Stimulated activated CD8-positive, alpha-beta memory T cell treated with anti-CD3 and anti-CD28 coated beads, Interleukin-4, amount 100 ng/mL, for 48 hours (primary cell): ENCODE measurements around the gene RUNX2.

ENCODE experiments used
- DNase-seq: peaks from one replicate; pipeline ENCODE4 v3.0.0-alpha.2; 2020

The RUNX2 gene

DNA sequence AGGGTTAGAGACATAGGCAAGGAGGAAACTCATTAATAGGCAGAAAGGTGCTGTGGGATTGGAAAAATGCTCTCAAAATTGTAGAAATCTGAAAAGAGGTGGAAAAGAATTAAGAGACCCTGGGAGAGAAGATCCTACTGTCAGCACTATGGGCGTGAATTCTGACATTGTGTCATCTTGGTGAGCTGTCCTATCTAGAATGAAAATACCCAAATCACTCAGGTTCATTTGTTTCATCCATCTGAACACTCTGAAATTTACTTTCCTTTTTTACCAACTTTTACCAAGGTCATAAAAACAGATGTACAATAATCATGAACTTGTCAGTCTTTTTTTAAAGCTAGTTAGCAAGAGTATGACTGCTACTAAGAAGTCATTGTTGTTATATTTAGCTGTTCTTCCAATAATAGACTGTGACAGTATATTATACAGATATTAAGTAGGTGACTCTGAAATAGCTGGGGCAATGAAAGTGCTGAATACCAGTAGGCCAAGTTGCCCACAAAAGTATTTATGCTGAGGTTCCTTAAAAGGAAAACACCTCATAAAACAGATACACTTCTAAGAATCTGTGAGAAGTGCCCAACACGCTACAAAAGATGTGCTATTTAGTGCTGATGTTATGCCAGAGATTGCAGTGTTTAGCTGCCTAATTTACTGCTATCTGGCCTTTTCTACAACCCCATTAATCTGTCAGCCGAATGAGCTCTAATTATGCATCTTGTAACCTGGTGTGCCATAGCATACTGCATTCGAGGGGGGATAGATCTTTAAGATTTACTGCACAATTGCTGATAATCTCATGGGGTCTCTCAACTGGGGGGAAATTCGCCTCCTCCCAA is 267.1 kb downstream of the RUNX2 start:
- DNase-seq = no peak

DNA sequence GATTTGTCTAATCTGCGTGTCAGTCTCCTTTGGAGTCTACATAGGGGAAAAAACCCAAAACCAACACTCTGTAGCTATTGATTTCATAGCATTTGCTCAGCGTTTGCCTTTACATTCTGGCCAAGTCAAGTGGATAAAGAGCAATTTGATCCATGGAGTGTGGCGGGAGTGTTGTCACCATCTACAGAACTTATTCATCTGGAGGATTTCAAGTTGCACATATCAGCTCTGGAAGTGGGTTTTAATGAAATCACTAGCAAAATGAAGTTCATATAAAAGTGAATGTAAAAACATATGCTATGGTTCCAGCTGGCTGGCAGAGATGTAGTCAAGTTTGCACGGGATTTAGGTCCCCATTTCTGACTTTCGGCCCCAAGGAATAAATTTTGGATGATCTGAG is 269.3 kb downstream of the RUNX2 start:
- no peak for DNase-seq

- no peak for DNase-seq
These were observed 270.9 kb downstream of the RUNX2 start for GRCh38 chr6:45599053-45599452.

DNA sequence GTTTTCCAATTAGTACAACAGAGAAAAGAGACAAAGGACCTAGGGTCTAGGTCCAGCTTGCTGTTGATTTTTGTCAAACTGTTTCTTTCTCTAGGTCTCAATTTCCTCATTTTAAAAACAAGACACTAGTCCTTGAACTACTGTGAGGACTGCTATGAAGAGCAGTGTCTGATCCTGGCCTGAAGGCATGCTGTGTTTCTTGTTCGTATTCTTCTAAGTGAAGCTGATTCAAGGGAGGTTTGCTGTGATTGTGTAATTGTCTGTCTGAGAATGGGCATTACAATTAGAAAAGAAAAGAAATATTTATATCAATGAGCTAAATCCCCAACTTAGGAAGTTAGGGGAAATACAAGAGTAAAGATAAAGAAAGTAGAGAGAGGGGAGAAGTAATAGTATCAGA is 277.8 kb downstream of the RUNX2 start:
- no peak for DNase-seq

GRCh38 chr6:45606831-45607400 is 278.8 kb downstream of the RUNX2 start:
- DNase-seq = no peak

DNA sequence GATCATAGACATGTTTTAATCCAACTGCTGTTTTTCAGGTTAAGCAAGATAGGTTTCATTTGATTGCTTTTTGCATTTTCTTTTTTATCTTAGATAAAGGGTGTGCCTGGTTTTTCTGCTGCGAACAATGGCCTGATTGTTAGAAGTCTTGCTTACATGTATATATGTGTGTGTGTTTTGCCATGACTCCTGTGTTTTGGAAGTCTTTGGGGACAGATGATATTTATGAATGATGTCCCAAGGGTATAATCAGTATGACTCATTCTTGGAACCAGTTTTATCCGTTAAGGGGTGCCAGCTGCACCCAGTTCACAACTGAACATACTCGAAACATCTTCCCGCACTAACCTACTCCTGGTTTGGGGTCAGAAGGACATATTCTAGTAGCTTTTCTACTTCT is 279.7 kb downstream of the RUNX2 start:
- DNase-seq = no peak

GRCh38 chr6:45608252-45608913 is 280.3 kb downstream of the RUNX2 start:
- DNase-seq = no peak

DNA sequence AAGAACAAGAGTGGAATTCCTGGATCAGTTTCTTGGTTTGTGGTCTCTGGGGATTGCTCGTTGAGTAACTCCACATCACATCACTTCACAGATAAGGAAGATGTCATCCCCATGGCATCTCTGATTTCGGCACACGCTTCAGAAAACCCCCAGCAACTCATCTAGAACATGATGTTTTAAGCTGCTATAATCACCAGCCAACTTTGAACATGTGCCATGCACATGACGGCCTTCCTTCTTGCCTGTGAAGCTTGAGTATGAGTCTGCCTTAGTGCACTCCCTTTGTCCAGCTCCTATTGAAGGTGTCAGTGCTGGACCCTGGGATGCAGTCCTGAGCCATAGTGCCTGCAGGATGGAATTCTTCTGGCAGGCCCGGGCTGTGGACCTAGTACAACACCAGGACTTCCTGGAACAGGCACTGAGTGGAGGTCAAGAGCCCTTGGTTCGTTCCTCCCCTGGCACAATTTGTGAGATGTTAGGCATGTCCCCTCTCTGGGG is 281.1 kb downstream of the RUNX2 start:
- DNase-seq = no peak

GRCh38 chr6:45610374-45610773 is 282.2 kb downstream of the RUNX2 start:
- no peak for DNase-seq

GRCh38 chr6:45610832-45611231 is 282.7 kb downstream of the RUNX2 start:
- no peak for DNase-seq

DNA sequence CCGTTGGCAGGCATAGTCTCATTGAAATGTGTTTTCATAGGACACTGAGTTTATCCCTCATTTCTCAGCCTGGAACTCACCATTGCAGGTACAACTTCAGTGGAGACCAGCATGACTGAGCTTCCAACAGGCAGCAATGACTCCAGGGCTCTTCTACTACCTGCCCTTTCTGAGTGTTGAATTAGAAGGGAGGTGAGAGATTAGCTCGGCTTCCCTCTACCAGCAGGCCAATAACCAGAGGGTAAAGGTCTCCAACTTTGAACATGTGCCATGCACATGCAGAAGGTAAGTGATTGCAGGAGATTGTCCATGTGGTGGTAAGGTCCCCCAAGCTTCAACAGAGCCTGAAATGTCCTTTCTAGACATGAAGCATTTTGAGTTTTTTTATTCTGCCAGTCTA is 283.4 kb downstream of the RUNX2 start:
- no peak for DNase-seq

- DNase-seq = no peak
These were observed 285.5 kb downstream of the RUNX2 start for GRCh38 chr6:45613656-45614055.

- no peak for DNase-seq
These were observed 286.6 kb downstream of the RUNX2 start for GRCh38 chr6:45614488-45615285.

GRCh38 chr6:45616209-45616608 is 288.1 kb downstream of the RUNX2 start:
- no peak for DNase-seq

DNA sequence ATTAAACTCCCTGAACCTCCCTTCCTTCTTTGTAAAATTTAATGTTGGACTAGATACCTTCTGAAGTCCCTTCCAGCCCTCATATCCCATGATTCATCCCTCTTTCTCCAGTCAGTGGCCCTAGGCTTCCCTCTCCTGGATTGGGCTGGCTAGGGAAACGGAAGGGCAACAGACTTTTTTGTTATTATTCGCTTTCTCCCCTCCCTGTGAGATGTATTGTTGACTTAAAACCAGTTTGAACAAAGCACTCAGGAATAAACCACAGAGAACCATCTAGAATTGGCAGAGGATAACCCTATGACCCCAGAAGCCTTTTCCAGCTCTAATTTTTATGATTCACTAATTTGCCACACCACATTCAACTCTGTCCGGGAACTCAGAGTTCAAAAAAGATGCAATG is 289.3 kb downstream of the RUNX2 start:
- no peak for DNase-seq

DNA sequence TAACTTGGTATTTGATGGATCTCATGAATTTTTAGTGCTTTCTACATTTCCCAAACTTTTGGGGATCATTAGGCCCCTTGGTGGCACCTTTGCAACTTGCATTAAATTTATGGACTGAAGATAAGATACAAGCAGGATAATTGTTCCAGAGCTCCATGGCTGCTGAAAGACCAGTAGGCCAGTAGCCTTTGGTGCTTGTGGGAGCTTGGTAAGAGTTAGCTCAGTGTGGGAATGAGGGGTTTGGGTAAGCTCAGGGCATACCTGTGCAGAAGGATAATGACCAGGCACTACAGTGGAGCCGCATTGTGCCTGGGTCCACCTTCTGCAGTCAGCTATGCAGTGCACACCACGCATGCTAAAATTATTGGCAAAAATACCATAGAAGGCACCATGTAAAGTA is 290.1 kb downstream of the RUNX2 start:
- no peak for DNase-seq

DNA sequence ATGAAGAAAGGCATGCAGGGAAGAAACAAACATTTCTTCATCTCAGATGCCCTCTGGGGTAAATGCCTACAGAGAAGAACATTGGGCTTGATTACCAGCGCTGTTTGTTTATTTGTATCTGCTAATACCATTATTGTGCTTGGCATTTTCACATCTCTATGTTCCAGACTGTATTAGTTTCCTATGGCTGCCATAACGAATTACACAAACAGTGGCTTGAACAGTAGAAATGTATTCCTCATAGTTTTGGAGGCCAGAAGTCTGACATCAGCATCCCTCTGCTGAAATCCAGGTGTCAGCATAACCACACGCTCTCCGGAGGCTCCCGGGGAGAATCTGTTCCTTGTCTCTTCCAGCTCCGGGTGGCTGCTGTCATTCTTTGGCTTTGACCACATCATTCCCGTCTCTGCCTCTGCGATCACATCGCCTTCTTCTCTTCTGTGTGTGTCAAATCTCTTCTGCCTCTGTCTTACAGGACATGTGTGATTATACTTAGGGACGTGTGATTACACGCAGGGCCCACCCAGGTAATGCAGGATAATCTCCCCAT is 291.2 kb downstream of the RUNX2 start:
- no peak for DNase-seq

DNA sequence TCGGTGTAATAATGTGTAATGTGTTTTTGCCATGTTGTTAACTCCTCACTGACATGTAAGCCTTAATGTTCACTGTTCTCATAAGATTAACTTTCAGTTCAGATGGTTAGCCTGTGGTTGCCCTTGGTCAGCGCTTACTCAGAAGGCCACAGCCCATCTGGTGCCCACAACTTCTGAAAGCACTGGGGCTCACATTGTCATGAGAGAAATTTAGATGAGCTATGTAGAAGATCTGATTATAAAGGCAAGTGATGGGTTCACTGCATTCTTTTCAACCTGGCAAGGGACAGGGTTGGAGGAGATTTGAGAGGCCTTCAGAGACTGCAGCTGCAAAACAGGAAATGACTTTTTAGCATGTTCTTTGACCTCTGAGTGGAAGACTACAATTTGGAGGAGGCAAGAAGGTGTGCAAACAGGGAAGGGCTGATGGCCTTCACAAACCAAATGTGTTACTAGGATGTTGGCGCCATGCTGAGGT is 291.9 kb downstream of the RUNX2 start:
- peak; percentile 53 for DNase-seq

DNA sequence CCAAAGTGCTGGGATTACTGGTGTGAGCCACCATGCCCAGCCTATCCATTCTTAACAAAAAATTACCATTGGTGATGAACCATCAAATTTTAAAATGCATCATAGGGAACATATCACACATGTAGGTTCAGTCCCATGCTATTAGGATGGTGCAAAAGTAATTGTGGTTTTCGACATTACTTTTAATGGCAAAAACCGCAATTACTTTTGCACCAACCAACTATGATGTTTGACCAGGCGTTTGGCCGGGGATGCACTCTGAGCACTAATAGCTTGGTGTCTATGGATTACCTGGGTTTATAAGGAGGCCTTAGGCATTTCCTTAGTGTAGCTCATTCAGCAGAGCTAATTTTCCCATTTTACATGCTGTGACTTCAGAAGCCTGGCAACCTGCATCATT is 296.1 kb downstream of the RUNX2 start:
- DNase-seq = no peak

DNA sequence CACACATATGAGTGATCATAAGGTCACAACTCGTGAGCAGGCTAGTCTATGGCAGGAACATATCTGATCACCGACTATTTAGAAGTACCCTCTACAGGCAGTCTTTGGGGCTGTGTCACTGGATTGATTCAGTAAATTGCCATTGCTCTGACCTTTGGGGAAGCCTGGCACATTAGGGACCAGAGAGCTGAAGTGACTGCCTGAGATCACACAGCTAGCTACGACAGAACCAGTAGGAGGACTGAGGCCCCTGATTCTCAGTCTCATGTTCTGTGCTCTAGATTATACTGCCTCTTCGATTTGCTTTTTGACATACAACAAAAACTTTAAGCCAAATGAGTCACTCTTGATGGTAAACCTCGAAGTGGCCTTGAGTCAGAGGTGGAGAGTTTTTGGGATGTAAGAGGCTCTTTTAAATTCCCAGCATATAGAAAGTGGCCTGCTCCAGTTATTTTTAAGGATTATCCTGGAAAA is 297.1 kb downstream of the RUNX2 start:
- peak; percentile 55 for DNase-seq

DNA sequence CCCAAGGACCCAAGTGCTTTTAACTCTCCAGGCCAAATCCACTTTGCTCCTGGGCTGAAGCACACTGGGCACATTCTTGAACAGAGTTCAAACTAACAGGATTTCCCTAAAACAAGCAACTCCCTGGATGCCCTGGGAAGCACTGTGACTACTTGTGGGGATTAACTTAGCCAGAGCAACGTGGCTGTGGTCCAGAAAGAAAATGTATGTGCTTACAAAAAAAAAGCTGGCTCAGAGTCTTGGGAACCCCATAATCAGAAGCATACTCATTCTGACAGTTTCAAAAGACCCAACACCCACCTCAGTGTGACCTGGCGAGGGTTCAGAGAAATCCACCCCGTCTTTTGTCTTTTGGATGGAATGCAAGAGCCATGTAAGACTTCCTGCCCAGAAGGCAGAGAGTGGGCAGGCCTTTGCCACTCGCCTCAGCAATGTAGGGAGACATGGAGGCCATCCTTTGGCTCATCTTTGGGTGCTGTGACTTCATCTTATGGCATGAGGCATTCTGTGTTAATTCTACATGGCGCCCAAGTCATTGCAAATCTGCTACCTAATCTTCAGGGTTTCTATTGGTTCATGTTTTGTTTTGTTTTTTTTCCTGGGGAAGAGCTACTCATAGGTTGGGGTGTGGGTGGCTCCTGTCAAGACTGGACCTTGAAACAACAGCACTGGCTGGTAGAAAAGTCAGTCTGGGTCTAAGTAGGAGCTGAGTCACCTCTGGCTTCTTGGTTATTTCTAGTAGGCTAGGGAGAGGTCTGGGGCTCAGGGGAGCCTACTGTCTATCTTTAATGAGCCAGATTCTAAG is 298.2 kb downstream of the RUNX2 start:
- peak; percentile 65 for DNase-seq

GRCh38 chr6:45630314-45630713 is 302.2 kb downstream of the RUNX2 start:
- no peak for DNase-seq
